ENCODE results near the gene HOXC6. TPM values are rescaled to one million over a fixed set of nuclear protein-coding genes. Genes with fewer than 3 reads are reported as not detected.
A peak's percentile ranks its signal among the peaks of the same experiment; 100 is the strongest.

Gene HOXC6
- total and polyA plus RNA-seq, 10 of the 15 experiments (the other 5 are each of a cell fraction or from before 2014, with no cell fraction given), result 0.02 to 0.55 (median 0.45) TPM; not detected in 4

DNA sequence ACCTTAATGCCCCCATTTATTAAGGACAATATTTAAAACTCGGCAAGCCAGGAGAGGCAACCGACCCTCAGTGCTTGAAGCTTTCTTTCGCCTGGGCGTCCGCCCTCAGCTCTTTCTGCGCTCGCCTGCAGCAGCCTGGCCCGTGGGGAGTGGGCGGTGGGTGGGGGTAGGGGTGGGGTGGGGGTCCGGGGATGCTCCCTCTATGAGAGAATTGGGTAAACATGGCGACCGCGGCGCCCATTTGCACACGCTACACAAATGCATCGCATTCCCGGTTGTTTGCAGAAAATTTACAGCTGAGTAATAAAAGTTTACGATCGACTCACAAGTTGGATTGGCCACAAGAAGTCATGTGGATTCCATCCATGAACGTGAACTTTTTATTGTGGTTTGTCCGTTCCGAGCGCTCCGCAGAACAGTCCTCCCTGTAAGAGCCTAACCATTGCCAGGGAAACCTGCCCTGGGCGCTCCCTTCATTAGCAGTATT lies 11.7 kb upstream of the HOXC6 start (continued):
- TF ChIP-seq, protein P1, sequence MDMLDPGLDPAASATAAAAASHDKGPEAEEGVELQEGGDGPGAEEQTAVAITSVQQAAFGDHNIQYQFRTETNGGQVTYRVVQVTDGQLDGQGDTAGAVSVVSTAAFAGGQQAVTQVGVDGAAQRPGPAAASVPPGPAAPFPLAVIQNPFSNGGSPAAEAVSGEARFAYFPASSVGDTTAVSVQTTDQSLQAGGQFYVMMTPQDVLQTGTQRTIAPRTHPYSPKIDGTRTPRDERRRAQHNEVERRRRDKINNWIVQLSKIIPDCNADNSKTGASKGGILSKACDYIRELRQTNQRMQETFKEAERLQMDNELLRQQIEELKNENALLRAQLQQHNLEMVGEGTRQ (IDR thresholded peaks at IDR 0.05; ENCODE audit: borderline replicate concordance, low read depth, low read length), result no peak
- TF ChIP-seq CBFB (IDR thresholded peaks at IDR 0.05; ENCODE audit: low read depth), result no peak
- TF ChIP-seq NR2C2 (IDR thresholded peaks at IDR 0.05; ENCODE audit: borderline replicate concordance, control insufficient read depth, insufficient read length, low read depth), result no peak
- TF ChIP-seq ZNF217 (IDR thresholded peaks at IDR 0.05), result no peak
- TF ChIP-seq MEF2B (IDR thresholded peaks at IDR 0.05; ENCODE audit: partially characterized antibody, poor library complexity, severe bottlenecking), result no peak
- TF ChIP-seq MTA2 (IDR thresholded peaks at IDR 0.05; ENCODE audit: low read depth), result no peak

GRCh38 chr12:54017027-54017788 lies 11.0 kb upstream of the HOXC6 start:
- H3K4me2 ChIP-seq (ENCODE audit: control insufficient read depth, insufficient read depth), result peak overlapping the region; percentile 95
- FAIRE-seq, result no peak
- H3K4me1 ChIP-seq (ENCODE audit: control insufficient read depth, insufficient read depth, low read length), result peaks cover 21% of the 10 kb centered on the region
- DNase-seq (ENCODE audit: low read depth, low spot score), result no peak
- ChIA-PET RAD21 (ENCODE audit: unreplicated experiment) (interaction anchor here (0.7 to 2.1 kb wide), 18 partner anchors 9 to 274 kb away, joined by 3 to 21 read pairs (median 5); partner anchors contain the start of genes CISTR, HOXC10, HOXC4 and HOXC5), CTCF (interaction anchor here (0.5 to 3.8 kb wide), 18 partner anchors 9 to 308 kb away, joined by 3 to 27 read pairs (median 12); partner anchors contain the start of genes COPZ1, HOXC10, HOXC4 and HOXC5), POLR2A (interaction anchor here (0.7 to 1.9 kb wide), 17 partner anchors 10 to 441 kb away, joined by 3 to 24 read pairs (median 3); partner anchors contain the start of genes CISTR, HOXC4, HOXC5 and HOXC6), SMC1A (ENCODE audit: uncharacterized antibody, unreplicated experiment) (interaction anchor here (0.6 to 2.5 kb wide), 18 partner anchors 9 to 199 kb away, joined by 3 to 22 read pairs (median 4); partner anchors contain the start of genes HOXC10, HOXC4, HOXC5 and HOXC6)
- peak overlapping the region; percentile 88 for H3K4me3 ChIP-seq
- H2AFZ ChIP-seq (ENCODE audit: control insufficient read depth, low read depth, low read length), result peak overlapping the region; percentile 89
- 5% methylated on average over 24 of the region's 24 CpGs for WGBS (ENCODE audit: insufficient coverage, insufficient replicate concordance, low lambda C conversion rate, missing lambda C conversion rate)
- TF ChIP-seq RELA (IDR thresholded peaks at IDR 0.05; ENCODE audit: borderline replicate concordance, partially characterized antibody) (no peak), NBN (IDR thresholded peaks at IDR 0.05) (0 out of 2 replicates have a peak, but pooled peaks have one; percentile 18), BMI1 (IDR thresholded peaks at IDR 0.05; ENCODE audit: borderline replicate concordance) (peak; percentile 33; the same call in 1 of the 2 replicates), MEF2A (IDR thresholded peaks at IDR 0.05; ENCODE audit: insufficient read depth, low read depth, low read length) (no peak), PAX8 (IDR thresholded peaks at IDR 0.05) (no peak), PKNOX1 (IDR thresholded peaks at IDR 0.05) (peak; percentile 75)
- TF ChIP-seq, protein P2, sequence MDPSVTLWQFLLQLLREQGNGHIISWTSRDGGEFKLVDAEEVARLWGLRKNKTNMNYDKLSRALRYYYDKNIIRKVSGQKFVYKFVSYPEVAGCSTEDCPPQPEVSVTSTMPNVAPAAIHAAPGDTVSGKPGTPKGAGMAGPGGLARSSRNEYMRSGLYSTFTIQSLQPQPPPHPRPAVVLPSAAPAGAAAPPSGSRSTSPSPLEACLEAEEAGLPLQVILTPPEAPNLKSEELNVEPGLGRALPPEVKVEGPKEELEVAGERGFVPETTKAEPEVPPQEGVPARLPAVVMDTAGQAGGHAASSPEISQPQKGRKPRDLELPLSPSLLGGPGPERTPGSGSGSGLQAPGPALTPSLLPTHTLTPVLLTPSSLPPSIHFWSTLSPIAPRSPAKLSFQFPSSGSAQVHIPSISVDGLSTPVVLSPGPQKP (IDR thresholded peaks at IDR 0.05; ENCODE audit: low read depth, low read length), result 0 out of 2 replicates have a peak, but pooled peaks have one; percentile 23
- TF ChIP-seq, protein P3, sequence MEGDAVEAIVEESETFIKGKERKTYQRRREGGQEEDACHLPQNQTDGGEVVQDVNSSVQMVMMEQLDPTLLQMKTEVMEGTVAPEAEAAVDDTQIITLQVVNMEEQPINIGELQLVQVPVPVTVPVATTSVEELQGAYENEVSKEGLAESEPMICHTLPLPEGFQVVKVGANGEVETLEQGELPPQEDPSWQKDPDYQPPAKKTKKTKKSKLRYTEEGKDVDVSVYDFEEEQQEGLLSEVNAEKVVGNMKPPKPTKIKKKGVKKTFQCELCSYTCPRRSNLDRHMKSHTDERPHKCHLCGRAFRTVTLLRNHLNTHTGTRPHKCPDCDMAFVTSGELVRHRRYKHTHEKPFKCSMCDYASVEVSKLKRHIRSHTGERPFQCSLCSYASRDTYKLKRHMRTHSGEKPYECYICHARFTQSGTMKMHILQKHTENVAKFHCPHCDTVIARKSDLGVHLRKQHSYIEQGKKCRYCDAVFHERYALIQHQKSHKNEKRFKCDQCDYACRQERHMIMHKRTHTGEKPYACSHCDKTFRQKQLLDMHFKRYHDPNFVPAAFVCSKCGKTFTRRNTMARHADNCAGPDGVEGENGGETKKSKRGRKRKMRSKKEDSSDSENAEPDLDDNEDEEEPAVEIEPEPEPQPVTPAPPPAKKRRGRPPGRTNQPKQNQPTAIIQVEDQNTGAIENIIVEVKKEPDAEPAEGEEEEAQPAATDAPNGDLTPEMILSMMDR (IDR thresholded peaks at IDR 0.05 in 2 of 3, conservative IDR thresholded peaks at IDR 0.05 in 1 of 3; ENCODE audit: control insufficient read depth in 2 of 3, extremely low read depth in 1 of 3, insufficient read depth in 1 of 3, low read depth in 3 of 3, low read length in 3 of 3), result peak; percentile 5 to 20 (median 10); a peak in 2 of 6 replicates
- in situ Hi-C loops (cut with MboI) (no loop called here), intact Hi-C loops (cut with micrococcal nuclease; ENCODE audit: unreplicated experiment) (no loop called here)
- peak; percentile 64 for ATAC-seq
- peaks cover 10 to 26% of the 10 kb centered on the region in 2 experiments for H3K27me3 ChIP-seq (replicated peaks in 1 of 2; ENCODE audit: control insufficient read depth in 2 of 2, insufficient read depth in 2 of 2, low read length in 1 of 2)
- H3K27ac ChIP-seq (ENCODE audit: control insufficient read depth, insufficient read depth), result no peak overlapping the region
- peak overlapping the region; percentile 93 for H3K9ac ChIP-seq (ENCODE audit: control insufficient read depth, insufficient read depth, low read length)
- no peaks in the 10 kb centered on the region; the same call in 1 of the 2 replicates for H4K20me1 ChIP-seq (ENCODE audit: control insufficient read depth, insufficient read depth)
- no TSS peak for BruUV-seq (replicated peaks)
- no peaks in the 10 kb centered on the region for H3K9me3 ChIP-seq (replicated peaks; ENCODE audit: control insufficient read depth, insufficient read depth, low read length)
- H3K79me2 ChIP-seq (ENCODE audit: control insufficient read depth, insufficient read depth, low read length), result no peaks in the 10 kb centered on the region
- H3K36me3 ChIP-seq (ENCODE audit: control insufficient read depth in 2 of 2, insufficient read depth in 2 of 2, low read length in 1 of 2), result no peaks in the 10 kb centered on the region

Data from GM12878 (cell line).